ENCODE data around the gene KLHL2. TPM values are rescaled to one million over a fixed set of nuclear protein-coding genes. Genes with fewer than 3 reads are reported as not detected.

Gene KLHL2
- total RNA-seq, 2 donors from 2014 or later, result 9.1 to 17.1 TPM

DNA sequence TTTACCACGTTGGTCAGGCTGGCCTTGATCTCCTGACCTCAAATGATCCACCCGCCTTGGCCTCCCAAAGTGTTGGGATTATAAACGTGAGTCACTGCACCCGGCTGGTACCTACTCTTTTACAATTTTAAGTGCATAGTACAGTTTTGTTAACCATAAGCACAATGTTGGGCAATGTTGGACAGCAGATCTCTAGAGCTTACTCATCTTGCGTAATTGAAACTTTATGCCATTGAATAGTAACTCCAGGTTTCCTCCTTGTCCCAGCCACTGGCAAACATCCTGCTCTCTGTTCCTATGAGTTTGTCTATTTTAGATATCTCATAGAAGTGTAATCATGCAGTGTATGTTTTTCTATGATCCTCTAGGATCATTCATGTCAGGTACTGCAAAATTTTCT, 162.2 kb downstream of the KLHL2 start:
- intact Hi-C loops (cut with DNase I), result no loop called here
- 65 to 74% methylated on average over 5 of the region's 5 CpGs for WGBS, 2 donors

DNA sequence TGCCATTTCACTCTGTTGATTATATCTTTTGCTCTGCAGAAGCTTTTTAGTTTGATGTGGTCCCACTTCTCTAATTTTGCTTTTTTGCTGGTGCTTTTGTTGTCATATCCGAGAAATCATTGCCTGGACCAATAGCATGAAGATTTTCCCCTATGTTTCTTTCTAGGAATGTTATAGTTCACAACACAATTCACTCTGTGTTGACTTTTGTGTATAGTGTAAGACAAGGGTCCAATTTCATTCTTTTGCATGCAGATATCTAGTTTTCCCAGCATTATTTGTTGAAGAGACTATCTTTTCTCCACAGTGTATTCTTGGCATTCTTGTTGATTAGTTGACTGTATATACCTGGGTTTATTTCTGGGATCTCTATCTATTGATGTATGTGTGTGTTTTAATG, 163.2 kb downstream of the KLHL2 start:
- TF ChIP-seq, protein P1, sequence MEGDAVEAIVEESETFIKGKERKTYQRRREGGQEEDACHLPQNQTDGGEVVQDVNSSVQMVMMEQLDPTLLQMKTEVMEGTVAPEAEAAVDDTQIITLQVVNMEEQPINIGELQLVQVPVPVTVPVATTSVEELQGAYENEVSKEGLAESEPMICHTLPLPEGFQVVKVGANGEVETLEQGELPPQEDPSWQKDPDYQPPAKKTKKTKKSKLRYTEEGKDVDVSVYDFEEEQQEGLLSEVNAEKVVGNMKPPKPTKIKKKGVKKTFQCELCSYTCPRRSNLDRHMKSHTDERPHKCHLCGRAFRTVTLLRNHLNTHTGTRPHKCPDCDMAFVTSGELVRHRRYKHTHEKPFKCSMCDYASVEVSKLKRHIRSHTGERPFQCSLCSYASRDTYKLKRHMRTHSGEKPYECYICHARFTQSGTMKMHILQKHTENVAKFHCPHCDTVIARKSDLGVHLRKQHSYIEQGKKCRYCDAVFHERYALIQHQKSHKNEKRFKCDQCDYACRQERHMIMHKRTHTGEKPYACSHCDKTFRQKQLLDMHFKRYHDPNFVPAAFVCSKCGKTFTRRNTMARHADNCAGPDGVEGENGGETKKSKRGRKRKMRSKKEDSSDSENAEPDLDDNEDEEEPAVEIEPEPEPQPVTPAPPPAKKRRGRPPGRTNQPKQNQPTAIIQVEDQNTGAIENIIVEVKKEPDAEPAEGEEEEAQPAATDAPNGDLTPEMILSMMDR (IDR thresholded peaks at IDR 0.05), result no peak
- TF ChIP-seq POLR2A (IDR thresholded peaks at IDR 0.05), result no peak
- Histone ChIP-seq H3K27me3 (no peaks in the 10 kb centered on the region), H3K4me1 (no peaks in the 10 kb centered on the region), H3K27ac (no peak overlapping the region), H3K4me3 (no peak overlapping the region), H3K9me3 (no peaks in the 10 kb centered on the region), H3K36me3 (replicated peaks in 1 of 2; ENCODE audit: insufficient read depth in 1 of 2, low read depth in 2 of 2) (no peaks in the 10 kb centered on the region)
- DNase-seq, result no peak
- intact Hi-C loops (cut with DNase I), result no loop called here
- no peak for ATAC-seq
- WGBS, 2 donors, result 84 to 90% methylated on average over 1 of the region's 1 CpG

More for the DNA sequence above, 162.2 kb downstream of the KLHL2 start:
- no peaks in the 10 kb centered on the region for H3K36me3 ChIP-seq (replicated peaks in 1 of 2; ENCODE audit: insufficient read depth in 1 of 2, low read depth in 2 of 2)
- ATAC-seq (no peak), DNase-seq (no peak)
- H3K9me3 ChIP-seq, result no peaks in the 10 kb centered on the region
- TF ChIP-seq, protein P1 (IDR thresholded peaks at IDR 0.05), result no peak
- TF ChIP-seq POLR2A (IDR thresholded peaks at IDR 0.05), result no peak
- H3K4me1 ChIP-seq, result no peaks in the 10 kb centered on the region
- no peak overlapping the region for H3K27ac ChIP-seq
- H3K27me3 ChIP-seq, result no peaks in the 10 kb centered on the region
- no peak overlapping the region for H3K4me3 ChIP-seq

Small RNAs within 50 kb of the gene (small RNA-seq; reads per million reads assigned to genes)
- not detected for gene RNU4-87P

Other genes with a start within 250 kb of the KLHL2 start
- not detected for gene TRIM61, start 229.9 kb upstream of the KLHL2 start, total RNA-seq
- gene TRIM60, start 175.6 kb upstream of the KLHL2 start, total RNA-seq, result not detected
- gene TRIM75, start 153.7 kb upstream of the KLHL2 start, total RNA-seq, result not detected
- 10 to 100 TPM in 1 of 2 donors, 1 to 10 TPM in 1; 5.9 to 13.5 TPM for gene TMEM192, start 94.7 kb upstream of the KLHL2 start, total RNA-seq
- 10 to 100 TPM; 16.1 to 22.1 TPM for gene MSMO1, start 120.1 kb downstream of the KLHL2 start, total RNA-seq
- gene CPE, start 171.4 kb downstream of the KLHL2 start, total RNA-seq, result 100 to 1,000 TPM in 1 of 2 donors, 10 to 100 TPM in 1; 71.6 to 108 TPM

Measured in body of pancreas (tissue), 4 donors.